AG09319 (cell line): ENCODE results near the gene LTK.

ENCODE experiments used
- DNase-seq: peaks from one replicate; pipeline ENCODE4 v3.0.0-alpha.2; 2010; ENCODE audit warnings: low read depth; ENCODE audit errors: extremely low read depth
- TF ChIP-seq, protein P1 (sequence below): IDR thresholded peaks from 2 replicates; pipeline ENCODE4 v1.5.1; 2011; ENCODE audit warnings: low read depth, mild to moderate bottlenecking, inconsistent platforms, low read length, moderate library complexity

LTK gene

DNA sequence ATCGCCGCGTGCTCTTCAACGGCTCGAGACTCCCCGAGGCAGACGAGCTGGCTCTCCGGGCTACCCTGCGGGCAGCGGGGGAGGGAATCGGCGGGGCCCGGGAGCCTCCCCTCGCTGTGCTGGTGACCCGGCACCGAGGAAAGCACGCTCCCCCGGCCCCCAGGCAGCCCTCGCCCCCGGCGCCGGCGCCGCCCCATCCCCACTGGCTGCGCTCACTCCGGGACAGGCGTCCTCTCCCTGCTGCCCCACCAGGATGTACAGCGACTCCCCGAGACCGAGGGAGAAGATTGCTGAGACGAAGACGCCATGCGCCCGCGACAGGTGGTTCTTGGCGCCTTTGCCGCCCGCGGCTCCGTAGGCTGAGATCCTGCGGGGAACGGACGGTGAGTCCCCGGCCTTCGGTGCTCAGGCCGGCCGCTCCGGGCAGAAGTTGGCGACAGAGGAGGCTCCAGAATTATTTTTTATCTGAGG is 1.7 kb downstream of the LTK start:
- TF ChIP-seq, protein P1, sequence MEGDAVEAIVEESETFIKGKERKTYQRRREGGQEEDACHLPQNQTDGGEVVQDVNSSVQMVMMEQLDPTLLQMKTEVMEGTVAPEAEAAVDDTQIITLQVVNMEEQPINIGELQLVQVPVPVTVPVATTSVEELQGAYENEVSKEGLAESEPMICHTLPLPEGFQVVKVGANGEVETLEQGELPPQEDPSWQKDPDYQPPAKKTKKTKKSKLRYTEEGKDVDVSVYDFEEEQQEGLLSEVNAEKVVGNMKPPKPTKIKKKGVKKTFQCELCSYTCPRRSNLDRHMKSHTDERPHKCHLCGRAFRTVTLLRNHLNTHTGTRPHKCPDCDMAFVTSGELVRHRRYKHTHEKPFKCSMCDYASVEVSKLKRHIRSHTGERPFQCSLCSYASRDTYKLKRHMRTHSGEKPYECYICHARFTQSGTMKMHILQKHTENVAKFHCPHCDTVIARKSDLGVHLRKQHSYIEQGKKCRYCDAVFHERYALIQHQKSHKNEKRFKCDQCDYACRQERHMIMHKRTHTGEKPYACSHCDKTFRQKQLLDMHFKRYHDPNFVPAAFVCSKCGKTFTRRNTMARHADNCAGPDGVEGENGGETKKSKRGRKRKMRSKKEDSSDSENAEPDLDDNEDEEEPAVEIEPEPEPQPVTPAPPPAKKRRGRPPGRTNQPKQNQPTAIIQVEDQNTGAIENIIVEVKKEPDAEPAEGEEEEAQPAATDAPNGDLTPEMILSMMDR = no peak
- no peak for DNase-seq

DNA sequence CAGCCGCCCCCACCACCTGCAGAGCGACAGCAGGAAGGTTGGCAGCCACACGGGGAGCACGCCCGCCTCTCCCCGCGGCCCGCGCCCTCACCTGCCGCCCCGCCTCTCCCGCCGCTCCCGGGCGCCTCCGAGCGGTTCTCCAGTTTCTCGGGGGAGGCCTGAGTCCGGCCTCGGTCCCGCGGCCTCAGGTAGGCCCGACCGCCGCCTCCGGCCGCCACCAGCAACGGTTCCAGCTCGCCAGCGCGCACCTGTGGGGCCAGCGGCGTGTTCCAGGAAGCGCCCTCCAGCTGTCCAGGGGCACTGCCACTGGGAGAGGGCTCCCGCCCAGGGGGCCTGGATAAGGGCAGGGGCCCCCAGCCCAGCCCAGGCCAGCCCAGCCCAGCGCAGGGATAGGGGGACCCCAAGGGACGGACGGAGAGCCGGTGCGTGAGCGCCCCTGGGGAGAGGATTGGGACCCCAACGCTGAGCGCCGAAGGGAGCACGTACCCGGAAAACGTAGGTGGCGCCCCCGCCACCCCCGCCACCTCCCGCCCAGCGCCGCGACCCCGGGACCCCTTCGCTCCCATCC is 2.2 kb downstream of the LTK start:
- no peak for DNase-seq
- TF ChIP-seq, protein P1 = no peak

DNA sequence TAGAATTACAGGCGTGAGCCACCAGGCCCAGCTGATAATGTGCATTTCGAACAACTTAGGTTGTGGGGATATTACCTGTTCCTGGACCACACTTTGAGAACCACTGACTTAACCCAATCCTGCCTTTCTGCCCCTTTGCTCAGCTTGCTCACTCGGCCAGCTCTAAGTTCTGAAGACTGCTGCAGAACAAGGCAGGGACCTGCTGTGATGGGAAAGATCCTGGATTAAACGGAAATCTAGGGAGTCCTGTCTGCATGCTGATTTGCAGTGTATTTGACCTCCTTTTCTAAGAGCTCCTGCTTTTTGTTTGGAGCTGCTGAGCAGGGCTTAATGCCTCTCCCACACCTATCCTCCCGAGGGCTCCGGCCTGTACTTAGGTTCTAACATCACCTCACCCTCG is 2.9 kb downstream of the LTK start:
- no peak for DNase-seq
- TF ChIP-seq, protein P1 = no peak

DNA sequence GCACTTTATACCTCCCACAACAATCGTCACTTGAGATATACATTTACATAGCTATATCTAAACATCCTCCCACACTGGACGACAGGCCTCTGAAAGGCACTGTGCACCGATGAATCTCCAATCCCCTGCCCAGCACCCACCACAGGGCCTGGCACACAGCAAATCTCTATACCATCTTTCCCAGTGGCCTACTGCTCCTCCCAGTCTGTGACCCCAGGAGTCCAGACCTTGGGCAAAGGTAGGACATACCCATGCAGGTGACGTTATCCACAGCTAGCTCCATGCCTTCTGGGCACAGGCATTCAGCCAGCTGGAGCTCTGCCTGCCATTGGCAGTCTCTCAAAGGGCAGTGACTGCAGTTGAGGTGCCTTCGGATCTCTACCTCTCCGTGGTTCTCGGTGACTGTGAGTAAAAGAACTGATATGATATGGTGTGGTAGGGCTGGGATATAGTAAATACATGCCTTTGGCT is 5.8 kb downstream of the LTK start:
- no peak for DNase-seq
- TF ChIP-seq, protein P1 = no peak

DNA sequence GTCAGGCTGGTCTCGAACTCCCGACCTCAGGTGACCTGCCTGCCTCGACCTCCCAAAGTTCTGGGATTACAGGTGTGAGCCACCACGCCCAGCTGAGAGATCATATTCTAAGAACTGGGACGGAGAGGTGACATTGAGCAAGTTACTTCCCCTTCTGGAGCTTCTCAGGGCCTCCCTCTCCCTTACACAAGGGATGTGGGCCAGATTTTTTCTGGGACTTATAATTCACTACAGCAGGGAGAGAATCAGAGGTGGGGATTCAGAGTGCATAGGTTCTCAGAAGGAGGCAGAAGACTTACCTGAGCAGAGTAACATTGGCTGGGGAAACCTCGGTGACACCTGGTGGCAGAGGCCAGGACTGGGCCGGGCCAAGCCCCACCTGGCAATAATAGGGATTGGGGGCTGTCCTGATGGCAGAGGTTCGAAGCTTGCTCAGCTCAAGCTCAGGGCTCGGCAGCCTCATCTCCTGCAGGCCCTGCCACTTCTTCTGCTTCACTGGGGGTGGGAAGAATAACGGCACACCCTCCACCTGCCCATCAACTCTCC is 6.8 kb downstream of the LTK start:
- no peak for DNase-seq
- TF ChIP-seq, protein P1 = no peak

DNA sequence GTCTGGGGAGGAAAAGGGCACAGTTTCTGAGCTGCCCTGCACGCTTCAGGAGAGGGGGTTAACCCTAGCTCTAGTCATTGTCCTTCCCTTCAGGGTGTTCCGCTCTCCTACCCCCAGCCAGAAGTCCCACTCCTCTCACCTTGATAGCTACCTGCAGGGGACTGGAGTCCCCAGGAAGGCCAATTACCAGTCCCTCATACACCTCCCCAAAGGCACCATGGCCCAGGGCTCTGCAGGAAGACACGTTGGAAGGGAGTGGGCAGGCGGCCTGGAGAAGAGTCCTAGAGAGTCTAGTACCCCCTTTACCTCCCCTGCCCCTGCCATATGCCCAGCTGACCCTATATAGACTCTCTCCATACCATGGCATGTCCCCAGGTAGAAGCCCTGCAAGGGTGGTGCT is 7.9 kb downstream of the LTK start:
- TF ChIP-seq, protein P1 = no peak
- DNase-seq = no peak

DNA sequence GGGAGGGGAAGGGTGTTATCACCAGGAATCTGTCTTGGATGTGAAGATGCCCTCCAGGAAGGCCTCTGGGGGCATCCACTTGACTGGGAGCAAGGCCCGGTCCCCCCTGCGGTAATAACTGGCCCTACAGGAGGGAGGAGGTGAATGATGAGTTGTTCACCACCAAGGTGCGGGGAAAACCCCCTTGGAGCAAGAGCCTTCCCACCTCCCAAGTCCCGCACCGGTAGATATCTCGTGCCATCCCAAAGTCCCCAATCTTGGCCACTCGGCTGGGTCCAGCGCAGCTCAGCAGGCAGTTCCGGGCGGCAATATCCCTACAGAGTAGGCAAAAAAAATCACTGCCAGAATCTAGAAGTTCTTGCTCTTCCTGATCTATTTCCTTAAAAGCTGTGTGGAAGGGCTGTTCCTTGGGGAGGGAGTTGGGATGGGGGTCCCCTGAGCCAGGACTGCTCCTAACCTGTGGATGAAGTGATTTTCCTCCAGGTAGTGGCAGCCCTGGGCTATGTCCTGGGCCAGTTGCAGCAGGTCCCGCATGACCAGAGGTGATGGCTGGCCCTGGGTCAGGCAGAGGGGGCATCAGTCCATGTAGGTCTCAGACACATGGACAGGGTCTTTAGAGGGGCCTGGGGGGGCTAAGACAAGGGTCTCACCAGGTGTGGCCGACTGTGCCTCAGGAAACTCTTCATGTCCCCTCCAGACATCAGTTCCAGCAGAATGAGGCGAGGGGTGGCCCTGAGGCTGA is 8.7 kb downstream of the LTK start:
- TF ChIP-seq, protein P1 = no peak
- no peak for DNase-seq
